Stomach (tissue), 9 donors: ENCODE measurements around the gene MAOA. TPM values are rescaled to one million over a fixed set of nuclear protein-coding genes. Genes with fewer than 3 reads are reported as not detected.

Source experiments
- DNase-seq, 2 donors: peaks; one replicate each; pipeline versions ENCODE4 v3.0.0 to v3.0.0-alpha.2; 2013 to 2019
- H3K27ac ChIP-seq, 5 donors: fragments of 200-600 bp in 4 of 5; sonication (generic) in 4 of 5; one replicate each; pipeline ENCODE4 v1.5.1; 2013 to 2019; ENCODE audit warnings: mild to moderate bottlenecking in 1 of 5, moderate library complexity in 1 of 5
- H3K27me3 ChIP-seq, 3 donors: fragments of 200-600 bp; sonication (generic); one replicate each; pipeline ENCODE4 v1.5.1; 2017 to 2019; ENCODE audit warnings: mixed run types in 1 of 3
- H3K36me3 ChIP-seq, 4 donors: fragments of 200-600 bp; sonication (generic); 1 replicate in 3 of 4; 2 replicates in 1 of 4; pipeline ENCODE4 v1.5.1; 2016 to 2019
- H3K4me1 ChIP-seq, 4 donors: fragments of 200-600 bp; sonication (generic); one replicate each; pipeline ENCODE4 v1.5.1; 2016 to 2019
- H3K4me3 ChIP-seq, 4 donors: fragments of 200-600 bp; sonication (generic) in 3 of 4; one replicate each; pipeline ENCODE4 v1.5.1; 2016 to 2019; ENCODE audit warnings: mild to moderate bottlenecking in 1 of 4
- H3K9me3 ChIP-seq, 4 donors: fragments of 200-600 bp; sonication (generic); one replicate each; pipeline ENCODE4 v1.5.1; 2016 to 2019
- EP300 ChIP-seq: sonication (generic); formaldehyde crosslinking; IDR thresholded peaks from one replicate; pipeline ENCODE4 v1.6.1; 2017; ENCODE audit warnings: antibody characterized with exemption
- POLR2A ChIP-seq, 4 donors: fragments of 450-650 bp; IDR thresholded peaks; one replicate each; pipeline ENCODE4 v1.6.1; 2016; ENCODE audit warnings: antibody characterized with exemption in 4 of 4, control low read depth in 2 of 4, mild to moderate bottlenecking in 1 of 4, moderate library complexity in 1 of 4
- POLR2AphosphoS5 ChIP-seq, 3 donors: sonication (generic); formaldehyde crosslinking; IDR thresholded peaks; one replicate each; pipeline ENCODE4 v1.6.1; 2016; ENCODE audit warnings: antibody characterized with exemption in 3 of 3
- WGBS, 5 donors: extraction: QIAGEN DNeasy Blood & Tissue Kit in 3 of 5; methylation state at CpG; one replicate each; pipeline versions ENCODE4 v1.1.5 to v1.1.7; 2013 to 2018; 5-methylcytosine and 5-hydroxymethylcytosine counted together
- intact Hi-C: fragments of 100-400 bp; cut with DNase I; formaldehyde crosslinking; loops from one replicate; pipeline ENCODE4 v1.15.1; 2023; ENCODE audit warnings: low total_unique reads
- polyA plus RNA-seq, 3 donors: library from polyadenylated mRNA; stranded (reverse); fragments of 200-250 nt; gene quantifications; one replicate each; pipeline ENCODE4 v1.2.3, GENCODE V29; 2013
- total RNA-seq, 5 donors: library from RNA; depleted of rRNA; stranded (reverse); fragments of >200 nt; gene quantifications; one replicate each; pipeline versions ENCODE4 v1.1.0 to v1.2.3, GENCODE V29; 2014 to 2016
- TF ChIP-seq, protein P1 (sequence below), 7 experiments: fragments of 450-650 bp in 4 of 7; fragments of 200-600 bp in 3 of 7; sonication (generic) in 3 of 7; IDR thresholded peaks; one replicate each; pipeline ENCODE4 v1.5.1; 2016 to 2019; ENCODE audit warnings: antibody characterized with exemption in 7 of 7, control low read depth in 2 of 7, mild to moderate bottlenecking in 1 of 7
- donor health status: healthy with polysubstance abuse.
- donor health status: Bipolar disorder and iron deficiency.
- donor health status: healthy.

Gene MAOA
- total and polyA plus RNA-seq, 8 donors, result 47.0 to 157 (median 81.1) TPM

DNA sequence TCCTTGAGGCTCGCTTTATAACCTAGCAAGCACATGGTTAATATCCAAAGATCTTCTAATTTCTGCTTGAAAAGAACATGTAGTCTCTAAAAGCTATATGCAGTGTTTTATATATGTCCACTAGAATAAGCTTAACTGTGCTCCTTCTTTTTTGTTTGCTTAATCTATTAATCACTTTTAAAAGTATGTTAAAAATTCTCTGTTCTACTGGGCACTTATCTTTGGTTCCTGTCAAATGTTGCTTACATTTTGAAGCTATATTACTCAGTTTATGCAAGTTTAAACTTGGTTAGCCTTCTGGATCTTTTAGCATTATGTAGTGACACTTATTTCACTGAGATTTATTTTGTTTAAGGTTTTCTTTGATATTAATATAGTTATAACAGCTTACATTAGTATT lies 32.5 kb downstream of the MAOA start:
- no peaks in the 10 kb centered on the region for H3K9me3 ChIP-seq
- 77 to 89% (median 81%) methylated on average over 1 of the region's 1 CpG for WGBS, 5 donors
- H3K27ac ChIP-seq, result no peak overlapping the region
- peaks cover 0 to 25% (median 12%) of the 10 kb centered on the region in 4 donors for H3K4me1 ChIP-seq
- intact Hi-C loops, result no loop called here
- peaks cover 0 to 4% (median 0%) of the 10 kb centered on the region in 3 donors for H3K27me3 ChIP-seq
- DNase-seq, result no peak
- H3K36me3 ChIP-seq, result peaks cover 0 to 22% (median 18%) of the 10 kb centered on the region in 4 donors
- TF ChIP-seq POLR2A (IDR thresholded peaks at IDR 0.05) (no peak), POLR2AphosphoS5 (IDR thresholded peaks at IDR 0.05) (no peak), EP300 (no peak)
- TF ChIP-seq, protein P1, sequence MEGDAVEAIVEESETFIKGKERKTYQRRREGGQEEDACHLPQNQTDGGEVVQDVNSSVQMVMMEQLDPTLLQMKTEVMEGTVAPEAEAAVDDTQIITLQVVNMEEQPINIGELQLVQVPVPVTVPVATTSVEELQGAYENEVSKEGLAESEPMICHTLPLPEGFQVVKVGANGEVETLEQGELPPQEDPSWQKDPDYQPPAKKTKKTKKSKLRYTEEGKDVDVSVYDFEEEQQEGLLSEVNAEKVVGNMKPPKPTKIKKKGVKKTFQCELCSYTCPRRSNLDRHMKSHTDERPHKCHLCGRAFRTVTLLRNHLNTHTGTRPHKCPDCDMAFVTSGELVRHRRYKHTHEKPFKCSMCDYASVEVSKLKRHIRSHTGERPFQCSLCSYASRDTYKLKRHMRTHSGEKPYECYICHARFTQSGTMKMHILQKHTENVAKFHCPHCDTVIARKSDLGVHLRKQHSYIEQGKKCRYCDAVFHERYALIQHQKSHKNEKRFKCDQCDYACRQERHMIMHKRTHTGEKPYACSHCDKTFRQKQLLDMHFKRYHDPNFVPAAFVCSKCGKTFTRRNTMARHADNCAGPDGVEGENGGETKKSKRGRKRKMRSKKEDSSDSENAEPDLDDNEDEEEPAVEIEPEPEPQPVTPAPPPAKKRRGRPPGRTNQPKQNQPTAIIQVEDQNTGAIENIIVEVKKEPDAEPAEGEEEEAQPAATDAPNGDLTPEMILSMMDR (IDR thresholded peaks at IDR 0.05), result no peak
- H3K4me3 ChIP-seq, result no peak overlapping the region

DNA sequence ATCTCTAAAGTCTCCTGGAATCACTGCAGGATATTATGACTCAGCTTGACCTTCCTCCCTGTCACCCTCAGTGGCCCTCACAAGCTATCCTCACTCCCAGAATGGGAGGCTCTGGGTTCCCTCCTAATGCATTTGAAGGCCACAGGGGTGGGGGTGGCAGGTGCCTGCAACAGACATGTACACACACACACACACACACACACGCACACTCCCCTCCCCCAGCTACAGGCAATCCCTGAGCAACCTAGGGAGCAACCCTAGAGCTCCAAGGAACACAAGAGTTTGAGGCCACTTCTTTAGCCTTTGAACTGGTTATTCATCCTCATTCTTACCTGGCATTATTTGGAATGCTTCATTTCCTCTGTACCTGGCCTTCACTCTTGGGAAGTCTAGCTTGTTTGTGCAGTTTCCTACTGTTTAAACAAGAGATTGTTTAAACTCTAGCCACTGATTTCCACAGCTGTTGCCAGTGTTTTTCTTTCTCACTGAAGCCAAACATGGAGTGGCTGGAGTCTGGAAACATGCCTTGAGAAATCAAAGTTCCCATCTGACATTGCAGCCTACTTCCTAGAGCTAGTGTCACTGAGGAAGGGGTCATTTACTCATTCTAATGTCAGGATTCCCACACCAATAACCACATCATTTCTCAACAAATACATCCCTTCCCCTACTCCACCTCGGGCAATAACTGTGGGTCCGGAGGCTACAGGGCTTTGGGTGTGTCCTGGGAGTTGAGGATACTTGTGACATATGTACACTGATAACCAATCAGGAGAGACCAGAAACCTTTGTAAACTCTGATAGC lies 37.7 kb downstream of the MAOA start:
- peak in 1 of 2 donors; percentile 77 for DNase-seq
- WGBS, 5 donors, result 22 to 36% (median 28%) methylated on average over 3 of the region's 3 CpGs
- peak in 1 of 3 donors; percentile 52 for TF ChIP-seq POLR2AphosphoS5 (IDR thresholded peaks at IDR 0.05)
- no peak for TF ChIP-seq EP300

DNA sequence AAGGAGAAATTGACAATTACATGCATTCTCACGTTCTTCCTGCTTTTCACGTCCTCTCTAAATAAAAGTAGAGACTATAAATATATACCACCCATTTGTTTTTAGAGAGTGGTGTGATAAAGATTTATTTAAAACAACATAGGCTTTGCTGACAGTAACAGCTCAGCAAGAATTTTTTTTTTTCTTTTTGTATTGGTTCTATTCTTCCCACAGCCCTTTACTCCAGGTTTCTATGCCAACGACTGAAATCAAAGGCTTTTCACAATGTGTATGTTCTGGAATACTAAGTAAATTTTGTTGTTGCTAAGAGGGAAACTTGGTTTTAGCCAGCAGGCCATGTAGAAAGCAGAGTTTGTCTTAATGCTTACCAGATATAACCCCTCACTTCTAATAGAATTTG lies 43.4 kb downstream of the MAOA start:
- intact Hi-C loops, result no loop called here
- Histone ChIP-seq H3K27me3 (peaks cover 0 to 4% (median 0%) of the 10 kb centered on the region in 3 donors), H3K9me3 (no peaks in the 10 kb centered on the region), H3K4me3 (no peak overlapping the region), H3K27ac (no peak overlapping the region), H3K36me3 (no peaks in the 10 kb centered on the region), H3K4me1 (peaks cover 3 to 41% (median 26%) of the 10 kb centered on the region in 4 donors)
- no peak for DNase-seq
- WGBS, 5 donors, result 66 to 88% (median 75%) methylated on average over 3 of the region's 3 CpGs
- TF ChIP-seq POLR2A (IDR thresholded peaks at IDR 0.05) (no peak), POLR2AphosphoS5 (IDR thresholded peaks at IDR 0.05) (no peak), EP300 (no peak)
- TF ChIP-seq, protein P1 (IDR thresholded peaks at IDR 0.05), result no peak

More for the DNA sequence above, 37.7 kb downstream of the MAOA start:
- Histone ChIP-seq H3K27me3 (peaks cover 0 to 4% (median 0%) of the 10 kb centered on the region in 3 donors), H3K4me1 (peaks cover 0 to 29% (median 23%) of the 10 kb centered on the region in 4 donors), H3K9me3 (no peaks in the 10 kb centered on the region), H3K27ac (peak overlapping the region; percentile 52 to 90 (median 61)), H3K4me3 (no peak overlapping the region), H3K36me3 (no peaks in the 10 kb centered on the region)
- intact Hi-C loops, result no loop called here

DNA sequence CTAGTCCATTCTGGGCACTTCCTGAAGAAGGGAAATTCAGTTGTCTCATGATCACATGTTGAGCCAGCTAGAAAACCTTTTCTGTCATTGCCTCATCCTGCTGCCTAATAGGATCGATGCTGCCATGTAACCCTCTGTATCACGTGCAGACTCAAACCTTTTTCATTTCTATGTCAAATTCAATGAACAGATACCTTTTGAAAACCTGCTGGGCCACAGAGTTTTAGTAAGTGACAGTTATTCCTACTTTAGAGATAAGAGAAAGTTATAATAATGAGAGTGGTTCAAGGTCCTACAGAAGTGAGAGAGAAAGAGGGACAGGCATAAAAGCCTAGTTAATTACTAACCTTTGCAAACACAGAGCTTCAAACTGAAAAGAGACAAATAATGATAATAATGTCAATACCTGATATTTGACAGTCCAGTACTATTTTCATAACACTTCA lies 46.0 kb downstream of the MAOA start:
- WGBS, 5 donors, result 35 to 58% (median 37%) methylated on average over 2 of the region's 2 CpGs
- Histone ChIP-seq H3K27me3 (no peaks in the 10 kb centered on the region), H3K4me1 (peaks cover 0 to 38% (median 26%) of the 10 kb centered on the region in 4 donors), H3K36me3 (no peaks in the 10 kb centered on the region), H3K9me3 (no peaks in the 10 kb centered on the region), H3K27ac (peak overlapping the region in 4 of 5 donors; percentile 49 to 61 (median 56)), H3K4me3 (no peak overlapping the region)
- intact Hi-C loops, result no loop called here
- no peak for DNase-seq
- TF ChIP-seq EP300 (no peak), POLR2A (IDR thresholded peaks at IDR 0.05) (no peak), POLR2AphosphoS5 (IDR thresholded peaks at IDR 0.05) (no peak)
- TF ChIP-seq, protein P1 (IDR thresholded peaks at IDR 0.05), result no peak
